ENCODE data around the gene CASQ2.

Gene CASQ2

GRCh38 chr1:115726570-115726969 is 41.9 kb downstream of the CASQ2 start:
- DNase-seq: no peak

- DNase-seq: no peak
These were observed 42.4 kb downstream of the CASQ2 start for GRCh38 chr1:115726161-115726560.

- no peak for DNase-seq
These were observed 42.9 kb downstream of the CASQ2 start for GRCh38 chr1:115725600-115725999.

GRCh38 chr1:115723756-115724155 is 44.8 kb downstream of the CASQ2 start:
- no peak for DNase-seq

- DNase-seq: no peak
These were observed 46.3 kb downstream of the CASQ2 start for GRCh38 chr1:115722221-115722620.

GRCh38 chr1:115719285-115719684 is 49.2 kb downstream of the CASQ2 start:
- DNase-seq: no peak

- DNase-seq: no peak
These were observed 50.3 kb downstream of the CASQ2 start for GRCh38 chr1:115718011-115718754.

GRCh38 chr1:115717541-115717940 is 51.0 kb downstream of the CASQ2 start:
- DNase-seq: no peak

GRCh38 chr1:115714572-115715141 is 53.9 kb downstream of the CASQ2 start:
- no peak for DNase-seq

- DNase-seq: no peak
These were observed 54.6 kb downstream of the CASQ2 start for GRCh38 chr1:115713906-115714305.

- DNase-seq: no peak
These were observed 55.5 kb downstream of the CASQ2 start for GRCh38 chr1:115712911-115713609.

GRCh38 chr1:115710859-115711624 is 57.5 kb downstream of the CASQ2 start:
- DNase-seq: no peak

- DNase-seq: no peak
These were observed 61.7 kb downstream of the CASQ2 start for GRCh38 chr1:115706587-115707425.

GRCh38 chr1:115705963-115706362 is 62.6 kb downstream of the CASQ2 start:
- DNase-seq: no peak

- no peak for DNase-seq
These were observed 63.2 kb downstream of the CASQ2 start for GRCh38 chr1:115705085-115705951.

GRCh38 chr1:115702959-115703358 is 65.6 kb downstream of the CASQ2 start:
- DNase-seq: no peak

- no peak for DNase-seq
These were observed 67.4 kb downstream of the CASQ2 start for GRCh38 chr1:115701090-115701489.

- no peak for DNase-seq
These were observed 70.9 kb downstream of the CASQ2 start for GRCh38 chr1:115697619-115698018.

GRCh38 chr1:115694805-115695204 is 73.7 kb downstream of the CASQ2 start:
- DNase-seq: no peak

GRCh38 chr1:115692224-115692623 is 76.3 kb downstream of the CASQ2 start:
- no peak for DNase-seq

- no peak for DNase-seq
These were observed 77.5 kb downstream of the CASQ2 start for GRCh38 chr1:115690972-115691371.
